CD4-positive, alpha-beta T cell treated with Interleukin-15 for 1 hour (primary cell): ENCODE data around the gene OR2T5.
"Not testable (repeated sequence)": the region's sequence is repeated elsewhere in the genome, so short reads cannot be mapped to it uniquely, and the experiment has no call there.

ENCODE experiments used
- DNase-seq: peaks from one replicate; pipeline ENCODE4 v3.0.0-alpha.2; 2020

Gene OR2T5

DNA sequence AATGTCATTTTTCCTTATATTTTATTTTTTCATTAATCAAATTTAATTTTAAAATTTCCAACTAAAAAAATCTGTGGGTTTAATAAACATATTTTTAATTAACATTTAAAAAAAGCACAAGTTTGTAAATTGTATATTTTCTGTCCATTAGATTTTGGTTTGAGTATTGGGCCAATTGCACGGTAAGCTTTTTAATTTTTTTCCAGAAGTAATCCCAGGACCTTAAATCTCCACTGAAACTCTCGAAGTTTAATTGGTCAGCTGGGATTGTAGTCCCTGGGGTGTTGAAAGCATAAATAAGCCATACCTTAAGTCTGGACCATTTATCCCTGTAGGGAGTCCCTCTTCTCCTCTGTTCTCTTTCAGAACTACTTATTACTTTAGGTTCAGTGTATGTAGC lies 19.4 kb downstream of the OR2T5 start, which contains the start of gene OR2G6:
OR2G6 (plus strand) TSS at position 301 of the 400 bp plus-strand sequence. CDS start 13,574 bp downstream, outside the sequence.
- DNase-seq: not testable (repeated sequence)

DNA sequence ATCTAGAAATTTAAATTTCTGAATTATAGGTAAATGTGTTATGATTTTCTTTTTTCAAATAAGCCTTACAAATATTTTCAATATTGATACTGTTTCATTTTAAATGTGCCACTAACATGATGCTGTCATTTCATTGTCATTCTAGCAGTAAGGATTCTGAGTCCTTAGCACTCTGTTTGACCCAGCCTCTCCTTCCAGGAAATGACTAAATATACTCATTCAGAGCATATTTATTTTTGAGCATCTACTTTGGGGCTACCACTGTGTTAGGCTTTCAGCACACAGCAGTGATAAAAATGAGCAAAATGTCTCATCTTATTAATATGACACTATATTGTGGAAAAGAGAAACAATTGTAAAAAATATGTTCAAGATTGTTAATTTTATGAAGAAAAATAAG lies 21.8 kb downstream of the OR2T5 start:
- not testable (repeated sequence) for DNase-seq

DNA sequence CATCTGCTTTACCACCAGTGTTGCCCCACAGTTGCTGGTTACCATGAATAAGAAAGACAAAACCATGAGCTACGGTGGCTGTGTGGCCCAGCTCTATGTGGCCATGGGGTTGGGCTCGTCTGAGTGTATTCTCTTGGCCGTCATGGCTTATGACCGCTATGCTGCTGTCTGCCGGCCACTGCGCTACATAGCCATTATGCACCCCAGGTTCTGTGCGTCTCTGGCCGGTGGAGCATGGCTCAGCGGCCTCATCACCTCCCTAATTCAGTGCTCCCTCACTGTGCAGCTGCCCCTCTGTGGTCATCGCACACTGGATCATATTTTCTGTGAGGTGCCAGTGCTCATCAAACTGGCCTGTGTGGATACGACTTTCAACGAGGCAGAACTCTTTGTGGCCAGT lies 33.5 kb downstream of the OR2T5 start:
- no peak for DNase-seq

DNA sequence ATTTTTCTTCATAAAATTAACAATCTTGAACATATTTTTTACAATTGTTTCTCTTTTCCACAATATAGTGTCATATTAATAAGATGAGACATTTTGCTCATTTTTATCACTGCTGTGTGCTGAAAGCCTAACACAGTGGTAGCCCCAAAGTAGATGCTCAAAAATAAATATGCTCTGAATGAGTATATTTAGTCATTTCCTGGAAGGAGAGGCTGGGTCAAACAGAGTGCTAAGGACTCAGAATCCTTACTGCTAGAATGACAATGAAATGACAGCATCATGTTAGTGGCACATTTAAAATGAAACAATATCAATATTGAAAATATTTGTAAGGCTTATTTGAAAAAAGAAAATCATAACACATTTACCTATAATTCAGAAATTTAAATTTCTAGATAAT lies 49.1 kb downstream of the OR2T5 start:
- DNase-seq: not testable (repeated sequence)
